H9 (cell line): ENCODE data around the gene WASHC3. TPM values are rescaled to one million over a fixed set of nuclear protein-coding genes. Genes with fewer than 3 reads are reported as not detected.

Experiments used
- DNase-seq: peaks from one replicate; pipeline ENCODE4 v3.0.0-alpha.2; 2017
- H2AFZ ChIP-seq: one replicate; pipeline ENCODE4 v1.6.1; 2013; ENCODE audit warnings: mild to moderate bottlenecking, low read length, control low read depth, moderate library complexity
- H2AK5ac ChIP-seq: 2 replicates; pipeline ENCODE4 v1.6.1; 2013; ENCODE audit warnings: low read length, control low read depth, mixed read lengths; ENCODE audit not compliant: insufficient read length
- H2BK120ac ChIP-seq: one replicate; pipeline ENCODE4 v1.6.1; 2013; ENCODE audit warnings: low read depth, mild to moderate bottlenecking, low read length, control low read depth, inconsistent platforms; ENCODE audit not compliant: poor library complexity, severe bottlenecking
- H2BK12ac ChIP-seq: 2 replicates; pipeline ENCODE4 v1.6.1; 2013; ENCODE audit warnings: low read length, control low read depth, mixed read lengths, low read depth; ENCODE audit not compliant: insufficient read length
- H2BK15ac ChIP-seq: 2 replicates; pipeline ENCODE4 v1.6.1; 2013; ENCODE audit warnings: low read depth, low read length, control low read depth
- H2BK20ac ChIP-seq: one replicate; pipeline ENCODE4 v1.6.1; 2013; ENCODE audit warnings: low read depth, mild to moderate bottlenecking, low read length, control low read depth, inconsistent platforms; ENCODE audit not compliant: poor library complexity, severe bottlenecking
- H2BK5ac ChIP-seq: 2 replicates; pipeline ENCODE4 v1.6.1; 2013; ENCODE audit warnings: low read length, control low read depth, mixed read lengths; ENCODE audit not compliant: insufficient read length
- H3K14ac ChIP-seq: 2 replicates; pipeline ENCODE4 v1.6.1; 2013; ENCODE audit warnings: low read length, control low read depth; ENCODE audit not compliant: insufficient read depth
- H3K18ac ChIP-seq: 2 replicates; pipeline ENCODE4 v1.6.1; 2013; ENCODE audit warnings: low read depth, mild to moderate bottlenecking, mixed read lengths, low read length, control low read depth; ENCODE audit not compliant: insufficient read length
- H3K23ac ChIP-seq: 2 replicates; pipeline ENCODE4 v1.6.1; 2013; ENCODE audit warnings: low read length, control low read depth, mixed read lengths, low read depth; ENCODE audit not compliant: insufficient read length
- H3K23me2 ChIP-seq: 2 replicates; pipeline ENCODE4 v1.6.1; 2013; ENCODE audit warnings: low read depth, mild to moderate bottlenecking, mixed read lengths, low read length, control low read depth; ENCODE audit not compliant: insufficient read length, poor library complexity, severe bottlenecking
- H3K27ac ChIP-seq: 2 replicates; pipeline ENCODE4 v1.5.1; 2013; ENCODE audit warnings: low read length, control low read depth, mixed read lengths, low read depth; ENCODE audit not compliant: insufficient read length
- H3K27me3 ChIP-seq: 2 replicates; pipeline ENCODE4 v1.6.1; 2013; ENCODE audit warnings: low read length, control low read depth, inconsistent platforms; ENCODE audit not compliant: insufficient read depth
- H3K4ac ChIP-seq: 2 replicates; pipeline ENCODE4 v1.6.1; 2013; ENCODE audit warnings: low read depth, mild to moderate bottlenecking, control low read depth, inconsistent platforms, low read length, moderate library complexity
- H3K4me1 ChIP-seq: 2 replicates; pipeline ENCODE4 v1.6.1; 2013; ENCODE audit warnings: low read length, control low read depth, inconsistent platforms; ENCODE audit not compliant: insufficient read depth
- H3K4me2 ChIP-seq: 2 replicates; pipeline ENCODE4 v1.6.1; 2013; ENCODE audit warnings: low read length, control low read depth, mixed read lengths; ENCODE audit not compliant: insufficient read length, insufficient read depth
- H3K56ac ChIP-seq: 2 replicates; pipeline ENCODE4 v1.6.1; 2013; ENCODE audit warnings: low read depth, mild to moderate bottlenecking, mixed read lengths, low read length, control low read depth; ENCODE audit not compliant: insufficient read length
- H3K79me1 ChIP-seq: 2 replicates; pipeline ENCODE4 v1.6.1; 2013; ENCODE audit warnings: low read depth, mild to moderate bottlenecking, moderate library complexity, low read length, control low read depth, inconsistent platforms; ENCODE audit not compliant: insufficient read depth, poor library complexity, severe bottlenecking
- H3K79me2 ChIP-seq: 2 replicates; pipeline ENCODE4 v1.6.1; 2013; ENCODE audit warnings: low read length, control low read depth, inconsistent platforms; ENCODE audit not compliant: insufficient read depth
- H3K9ac ChIP-seq: 2 replicates; pipeline ENCODE4 v1.6.1; 2013; ENCODE audit warnings: low read length, control low read depth, mixed read lengths; ENCODE audit not compliant: insufficient read length; ENCODE audit errors: extremely low read depth
- H3K9me3 ChIP-seq: one replicate; pipeline ENCODE4 v1.6.1; 2013; ENCODE audit warnings: low read depth, low read length, inconsistent platforms; ENCODE audit not compliant: control insufficient read depth
- H3T11ph ChIP-seq: one replicate; pipeline ENCODE4 v1.6.1; 2013; ENCODE audit warnings: mild to moderate bottlenecking, low read length, control low read depth, inconsistent platforms
- H4K20me1 ChIP-seq: one replicate; pipeline ENCODE4 v1.6.1; 2013; ENCODE audit not compliant: control insufficient read depth, insufficient read length, insufficient read depth
- H4K5ac ChIP-seq: 2 replicates; pipeline ENCODE4 v1.6.1; 2013; ENCODE audit warnings: low read depth, mild to moderate bottlenecking, mixed read lengths, low read length, control low read depth; ENCODE audit not compliant: insufficient read length
- H4K8ac ChIP-seq: replicated peaks from 2 replicates; pipeline ENCODE4 v1.6.1; 2013; ENCODE audit warnings: low read length, control low read depth, mixed read lengths, low read depth; ENCODE audit not compliant: insufficient read length
- H4K91ac ChIP-seq: 2 replicates; pipeline ENCODE4 v1.6.1; 2013; ENCODE audit warnings: low read depth, mild to moderate bottlenecking, moderate library complexity, mixed read lengths, low read length, control low read depth; ENCODE audit not compliant: insufficient read length
- H3K27ac Mint-ChIP-seq, 3 experiments: 2 replicates in 2 of 3; 3 replicates in 1 of 3; pipeline ENCODE4 v1.8.0; 2020 to 2021; ENCODE audit warnings: mixed read lengths in 3 of 3, mild to moderate bottlenecking in 1 of 3, moderate library complexity in 1 of 3
- H3K27me3 Mint-ChIP-seq: 2 replicates; pipeline ENCODE4 v1.8.0; 2021; ENCODE audit warnings: low read depth, mild to moderate bottlenecking, moderate library complexity, mixed read lengths
- H3K36me3 Mint-ChIP-seq, 3 experiments: 2 replicates in 2 of 3; 3 replicates in 1 of 3; pipeline ENCODE4 v1.8.0; 2020 to 2021; ENCODE audit warnings: low read depth in 3 of 3, mixed read lengths in 3 of 3; ENCODE audit not compliant: insufficient read depth in 1 of 3
- H3K4me1 Mint-ChIP-seq, 2 experiments: 2 replicates each; pipeline ENCODE4 v1.8.0; 2020; ENCODE audit warnings: mixed read lengths in 2 of 2
- H3K4me3 Mint-ChIP-seq, 2 experiments: 2 replicates in 1 of 2; 3 replicates in 1 of 2; pipeline ENCODE4 v1.8.0; 2020 to 2021; ENCODE audit warnings: mild to moderate bottlenecking in 2 of 2, mixed read lengths in 2 of 2, moderate library complexity in 1 of 2
- H3K9me3 Mint-ChIP-seq, 2 experiments: 2 replicates in 1 of 2; 3 replicates in 1 of 2; pipeline ENCODE4 v1.8.0; 2020; ENCODE audit warnings: mild to moderate bottlenecking in 2 of 2, mixed read lengths in 2 of 2, moderate library complexity in 1 of 2
- WGBS: extraction: QIAGEN DNeasy Blood & Tissue Kit; methylation state at CpG from one replicate; pipeline ENCODE4 v1.1.7; 2013; ENCODE audit warnings: missing lambda C conversion rate, low lambda C conversion rate, mixed read lengths; ENCODE audit not compliant: insufficient read length; ENCODE audit errors: extremely low coverage; 5-methylcytosine and 5-hydroxymethylcytosine counted together
- total RNA-seq: library from RNA; stranded (reverse); gene quantifications from 2 replicates; pipeline ENCODE4 v1.2.1, GENCODE V29; 2021
- TF ChIP-seq, protein P1 (sequence below): fragments of 200-600 bp; sonication (generic); conservative IDR thresholded peaks from 3 replicates; pipeline ENCODE4 v1.8.0; 2021; ENCODE audit warnings: antibody characterized with exemption, mild to moderate bottlenecking

Gene WASHC3
- total RNA-seq, 1 experiment from 2014 or later: 14.1 TPM

DNA sequence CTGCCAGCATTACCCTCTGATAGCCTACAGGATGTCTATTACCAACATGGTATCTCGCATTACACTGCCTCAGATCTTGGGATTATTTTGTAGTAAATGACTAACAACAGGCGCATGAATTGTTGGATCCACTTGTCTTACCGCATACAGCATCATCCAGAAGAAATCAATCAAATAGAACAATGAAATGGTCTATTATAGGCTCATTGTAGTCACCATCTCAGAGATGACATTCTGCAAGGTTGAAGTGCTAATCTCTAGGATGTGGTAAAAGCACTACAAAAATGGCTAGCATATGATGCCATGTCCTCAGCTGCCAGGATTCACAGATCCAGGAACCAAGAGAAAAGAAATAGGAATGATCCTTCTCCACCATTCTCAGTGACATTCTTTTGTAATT, 52.0 kb downstream of the WASHC3 start:
- H4K91ac ChIP-seq: no peak overlapping the region
- Mint-ChIP-seq H3K9me3 (no peaks in the 10 kb centered on the region), H3K4me3 (no peak overlapping the region), H3K27me3 (no peaks in the 10 kb centered on the region), H3K36me3 (no peaks in the 10 kb centered on the region), H3K27ac (no peak overlapping the region; a peak in 1 of 7 replicates), H3K4me1 (0 out of 4 replicates have a peak, but pooled peaks cover 0 to 2% of the 10 kb centered on the region in 2 experiments)
- H2BK120ac ChIP-seq: no peak overlapping the region
- no peak overlapping the region for H3K27ac ChIP-seq
- H2BK12ac ChIP-seq: no peak overlapping the region
- no peaks in the 10 kb centered on the region for H3K9me3 ChIP-seq
- TF ChIP-seq, protein P1, sequence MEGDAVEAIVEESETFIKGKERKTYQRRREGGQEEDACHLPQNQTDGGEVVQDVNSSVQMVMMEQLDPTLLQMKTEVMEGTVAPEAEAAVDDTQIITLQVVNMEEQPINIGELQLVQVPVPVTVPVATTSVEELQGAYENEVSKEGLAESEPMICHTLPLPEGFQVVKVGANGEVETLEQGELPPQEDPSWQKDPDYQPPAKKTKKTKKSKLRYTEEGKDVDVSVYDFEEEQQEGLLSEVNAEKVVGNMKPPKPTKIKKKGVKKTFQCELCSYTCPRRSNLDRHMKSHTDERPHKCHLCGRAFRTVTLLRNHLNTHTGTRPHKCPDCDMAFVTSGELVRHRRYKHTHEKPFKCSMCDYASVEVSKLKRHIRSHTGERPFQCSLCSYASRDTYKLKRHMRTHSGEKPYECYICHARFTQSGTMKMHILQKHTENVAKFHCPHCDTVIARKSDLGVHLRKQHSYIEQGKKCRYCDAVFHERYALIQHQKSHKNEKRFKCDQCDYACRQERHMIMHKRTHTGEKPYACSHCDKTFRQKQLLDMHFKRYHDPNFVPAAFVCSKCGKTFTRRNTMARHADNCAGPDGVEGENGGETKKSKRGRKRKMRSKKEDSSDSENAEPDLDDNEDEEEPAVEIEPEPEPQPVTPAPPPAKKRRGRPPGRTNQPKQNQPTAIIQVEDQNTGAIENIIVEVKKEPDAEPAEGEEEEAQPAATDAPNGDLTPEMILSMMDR: no peak
- WGBS: no CpG with 5 or more reads among the region's 3 CpGs
- H4K8ac ChIP-seq: no peak overlapping the region
- H4K20me1 ChIP-seq: no peaks in the 10 kb centered on the region
- H2AK5ac ChIP-seq: no peak overlapping the region
- H3T11ph ChIP-seq: no peak overlapping the region
- H3K4me2 ChIP-seq: no peak overlapping the region
- H3K79me1 ChIP-seq: no peaks in the 10 kb centered on the region
- no peaks in the 10 kb centered on the region for H3K79me2 ChIP-seq
- no peaks in the 10 kb centered on the region for H3K27me3 ChIP-seq
- no peak overlapping the region for H3K56ac ChIP-seq
- no peak overlapping the region for H3K14ac ChIP-seq
- no peak overlapping the region for H2BK5ac ChIP-seq
- no peak overlapping the region for H4K5ac ChIP-seq
- no peak overlapping the region for H3K4ac ChIP-seq
- H3K18ac ChIP-seq: no peak overlapping the region
- H2BK15ac ChIP-seq: no peak overlapping the region
- DNase-seq: no peak
- no peak overlapping the region for H2BK20ac ChIP-seq
- H3K9ac ChIP-seq: no peak overlapping the region
- H3K23me2 ChIP-seq: no peaks in the 10 kb centered on the region
- H2AFZ ChIP-seq: no peak overlapping the region
- no peaks in the 10 kb centered on the region for H3K4me1 ChIP-seq
- H3K23ac ChIP-seq: no peak overlapping the region
